Hepatocyte (in vitro differentiated cells): ENCODE data around the gene HORMAD2. TPM values are rescaled to one million over a fixed set of nuclear protein-coding genes. Genes with fewer than 3 reads are reported as not detected.

ENCODE experiments used
- DNase-seq: peaks from one replicate; pipeline ENCODE4 v3.0.0-alpha.2; 2016; ENCODE audit warnings: low spot score
- H2AFZ ChIP-seq: fragments of 200-600 bp; sonication (generic); 2 replicates; pipeline ENCODE4 v1.6.0; 2016; ENCODE audit warnings: antibody characterized with exemption, mild to moderate bottlenecking
- H3K27ac ChIP-seq: fragments of 200-600 bp; sonication (generic); 2 replicates; pipeline ENCODE4 v1.5.1; 2016; ENCODE audit warnings: mild to moderate bottlenecking
- H3K27me3 ChIP-seq: fragments of 200-600 bp; sonication (generic); 2 replicates; pipeline ENCODE4 v1.6.1; 2016
- H3K36me3 ChIP-seq: fragments of 200-600 bp; sonication (generic); replicated peaks from 2 replicates; pipeline ENCODE4 v1.5.1; 2016; ENCODE audit warnings: low read depth; ENCODE audit not compliant: insufficient read depth
- H3K4me1 ChIP-seq: fragments of 200-600 bp; sonication (generic); 2 replicates; pipeline ENCODE4 v1.5.1; 2016; ENCODE audit warnings: mild to moderate bottlenecking, moderate library complexity; ENCODE audit not compliant: insufficient read depth
- H3K4me2 ChIP-seq: fragments of 200-600 bp; sonication (generic); 2 replicates; pipeline ENCODE4 v1.6.0; 2016
- H3K4me3 ChIP-seq: fragments of 200-600 bp; sonication (generic); 2 replicates; pipeline ENCODE4 v1.5.1; 2016; ENCODE audit warnings: mild to moderate bottlenecking
- H3K79me2 ChIP-seq: fragments of 200-600 bp; sonication (generic); 2 replicates; pipeline ENCODE4 v1.6.0; 2017; ENCODE audit warnings: mild to moderate bottlenecking
- H3K9me2 ChIP-seq: fragments of 200-600 bp; sonication (generic); replicated peaks from 2 replicates; pipeline ENCODE4 v1.6.0; 2017; ENCODE audit warnings: mild to moderate bottlenecking; ENCODE audit not compliant: insufficient read depth
- H3K9me3 ChIP-seq: fragments of 200-600 bp; sonication (generic); 2 replicates; pipeline ENCODE4 v1.5.1; 2016; ENCODE audit warnings: low read depth, mild to moderate bottlenecking
- H4K20me1 ChIP-seq: fragments of 200-600 bp; sonication (generic); 2 replicates; pipeline ENCODE4 v1.6.0; 2016; ENCODE audit warnings: mild to moderate bottlenecking; ENCODE audit not compliant: insufficient read depth, poor library complexity, severe bottlenecking
- CTCF ChIP-seq: fragments of 200-600 bp; sonication (generic); IDR thresholded peaks from 2 replicates; pipeline ENCODE4 v1.5.1; 2016; ENCODE audit warnings: antibody characterized with exemption, mild to moderate bottlenecking; ENCODE audit not compliant: poor library complexity
- EZH2 ChIP-seq: fragments of 200-600 bp; sonication (generic); IDR thresholded peaks from 2 replicates; pipeline ENCODE4 v1.6.1; 2016; ENCODE audit warnings: antibody characterized with exemption, mild to moderate bottlenecking, borderline replicate concordance
- EZH2phosphoT487 ChIP-seq: fragments of 200-600 bp; sonication (generic); IDR thresholded peaks from one replicate; pipeline ENCODE4 v1.6.1; 2018; ENCODE audit warnings: antibody characterized with exemption, mild to moderate bottlenecking, low read depth, moderate library complexity; ENCODE audit not compliant: unreplicated experiment, severe bottlenecking
- WGBS: methylation state at CpG from one replicate; pipeline ENCODE4 v1.1.6; 2016; ENCODE audit warnings: low lambda C conversion rate; ENCODE audit errors: missing lambda C conversion rate; 5-methylcytosine and 5-hydroxymethylcytosine counted together
- polyA plus RNA-seq: library from polyadenylated mRNA; unstranded; fragments of >200 nt; fragmentation: Nextera tagmentation; extraction: Ambion mirVana; gene quantifications from 2 replicates; pipeline ENCODE4 v1.2.1, GENCODE V29; 2016
- total RNA-seq: library from RNA; depleted of rRNA; stranded (reverse); fragments of >200 nt; gene quantifications from 2 replicates; pipeline ENCODE4 v1.2.3, GENCODE V29; 2014

Gene HORMAD2
- total and polyA plus RNA-seq, 2 experiments from 2014 or later, result not detected

GRCh38 chr22:30169002-30169401 is 88.7 kb downstream of the HORMAD2 start:
- WGBS, result 52% methylated on average over 1 of the region's 1 CpG
- no peak overlapping the region for H3K4me2 ChIP-seq
- H4K20me1 ChIP-seq, result no peaks in the 10 kb centered on the region
- no peak overlapping the region for H2AFZ ChIP-seq
- no peaks in the 10 kb centered on the region for H3K9me2 ChIP-seq
- TF ChIP-seq CTCF (no peak), EZH2 (no peak), EZH2phosphoT487 (no peak)
- no peaks in the 10 kb centered on the region for H3K27me3 ChIP-seq
- H3K79me2 ChIP-seq, result no peaks in the 10 kb centered on the region
- no peak overlapping the region for H3K27ac ChIP-seq
- no peaks in the 10 kb centered on the region for H3K4me1 ChIP-seq
- H3K36me3 ChIP-seq, result no peaks in the 10 kb centered on the region
- H3K4me3 ChIP-seq, result no peak overlapping the region
- DNase-seq, result no peak
- no peaks in the 10 kb centered on the region for H3K9me3 ChIP-seq

GRCh38 chr22:30170129-30170528 is 89.9 kb downstream of the HORMAD2 start:
- Histone ChIP-seq H2AFZ (no peak overlapping the region), H3K36me3 (no peaks in the 10 kb centered on the region), H3K4me1 (no peaks in the 10 kb centered on the region), H3K27me3 (no peaks in the 10 kb centered on the region), H3K27ac (no peak overlapping the region), H3K9me3 (no peaks in the 10 kb centered on the region), H4K20me1 (no peaks in the 10 kb centered on the region), H3K79me2 (no peaks in the 10 kb centered on the region), H3K9me2 (no peaks in the 10 kb centered on the region), H3K4me3 (no peak overlapping the region), H3K4me2 (no peak overlapping the region)
- WGBS, result 63% methylated on average over 2 of the region's 2 CpGs
- TF ChIP-seq EZH2phosphoT487, result no peak
- TF ChIP-seq CTCF, result no peak
- TF ChIP-seq EZH2, result no peak
- DNase-seq, result no peak

- no peak for DNase-seq
- Histone ChIP-seq H2AFZ (no peak overlapping the region), H3K9me3 (no peaks in the 10 kb centered on the region), H3K4me2 (no peak overlapping the region), H3K36me3 (no peaks in the 10 kb centered on the region), H3K4me1 (peaks cover 5% of the 10 kb centered on the region), H3K4me3 (no peak overlapping the region), H3K9me2 (no peaks in the 10 kb centered on the region), H3K27ac (no peak overlapping the region), H4K20me1 (no peaks in the 10 kb centered on the region), H3K27me3 (no peaks in the 10 kb centered on the region), H3K79me2 (no peaks in the 10 kb centered on the region)
- WGBS, result 83% methylated on average over 3 of the region's 3 CpGs
- no peak for TF ChIP-seq CTCF
- no peak for TF ChIP-seq EZH2phosphoT487
- TF ChIP-seq EZH2, result no peak
These were observed 90.7 kb downstream of the HORMAD2 start for GRCh38 chr22:30171008-30171407.
